GM12878 (cell line): ENCODE results near the gene DKK1. TPM values are rescaled to one million over a fixed set of nuclear protein-coding genes. Genes with fewer than 3 reads are reported as not detected.

Experiments
- ATAC-seq: fragments of 200-7000 bp; cut with Tn5 transposase; 3 replicates; pipeline ENCODE4 v1.9.1; 2020; ENCODE audit warnings: mild to moderate bottlenecking, moderate library complexity
- BruUV-seq: library from RNA; stranded (reverse); fragments of 400-500 nt; replicated peaks from 2 replicates; lab custom pipeline; 2021; lab: Mats Ljungman, UMichigan
- CTCF ChIA-PET: fragments of 300-600 bp; sonication (Branson Sonifier 250); formaldehyde crosslinking; extraction: SDS; loops from one replicate; lab custom pipeline; 2021; ENCODE audit warnings: inconsistent platforms; lab: Yijun Ruan, JAX
- POLR2A ChIA-PET: fragments of 350-600 bp; formaldehyde crosslinking; extraction: SDS; loops from one replicate; lab custom pipeline; 2021; ENCODE audit warnings: inconsistent platforms; lab: Charles Lee
- RAD21 ChIA-PET: fragments of 300-600 bp; sonication (Branson Sonifier 250); formaldehyde crosslinking; loops from one replicate; lab custom pipeline; 2023; ENCODE audit warnings: antibody characterized with exemption; ENCODE audit not compliant: unreplicated experiment; lab: Charles Lee
- SMC1A ChIA-PET: fragments of 300-600 bp; sonication (Branson Sonifier 250); formaldehyde crosslinking; loops from one replicate; lab custom pipeline; 2023; ENCODE audit not compliant: unreplicated experiment, uncharacterized antibody; lab: Charles Lee
- DNase-seq: peaks from one replicate; pipeline ENCODE4 v3.0.0-alpha.2; 2011; ENCODE audit warnings: low read depth, low spot score
- FAIRE-seq: peaks from 3 replicates; lab custom pipeline; 2011; peaks lifted over from hg19 to GRCh38; lab: Jason Lieb, UNC
- H2AFZ ChIP-seq: 2 replicates; pipeline ENCODE4 v1.6.0; 2011; ENCODE audit warnings: low read depth, low read length, control low read depth; ENCODE audit not compliant: control insufficient read depth
- H3K27ac ChIP-seq: 2 replicates; pipeline ENCODE4 v1.5.1; 2011; ENCODE audit warnings: control low read depth; ENCODE audit not compliant: control insufficient read depth, insufficient read depth
- H3K27me3 ChIP-seq, 2 experiments: replicated peaks in 1 of 2; 2 replicates each; pipeline versions ENCODE4 v1.6.0 to v1.6.1; 2011; ENCODE audit warnings: low read length in 1 of 2; ENCODE audit not compliant: control insufficient read depth in 2 of 2, insufficient read depth in 2 of 2
- H3K36me3 ChIP-seq, 2 experiments: 2 replicates each; pipeline ENCODE4 v1.5.1; 2011; ENCODE audit warnings: low read length in 1 of 2; ENCODE audit not compliant: control insufficient read depth in 2 of 2, insufficient read depth in 2 of 2
- H3K4me1 ChIP-seq: 2 replicates; pipeline ENCODE4 v1.6.1; 2011; ENCODE audit warnings: mild to moderate bottlenecking, low read length, moderate library complexity, mixed read lengths; ENCODE audit not compliant: control insufficient read depth, insufficient read depth
- H3K4me2 ChIP-seq: 2 replicates; pipeline ENCODE4 v1.6.0; 2011; ENCODE audit warnings: control low read depth; ENCODE audit not compliant: control insufficient read depth, insufficient read depth
- H3K4me3 ChIP-seq: fragments of 200-600 bp; sonication (generic); 2 replicates; pipeline ENCODE4 v1.5.1; 2016
- H3K79me2 ChIP-seq: 2 replicates; pipeline ENCODE4 v1.6.0; 2011; ENCODE audit warnings: low read length; ENCODE audit not compliant: control insufficient read depth, insufficient read depth
- H3K9ac ChIP-seq: 2 replicates; pipeline ENCODE4 v1.8.0; 2011; ENCODE audit warnings: low read length, control low read depth, mixed read lengths; ENCODE audit not compliant: control insufficient read depth, insufficient read depth
- H3K9me3 ChIP-seq: replicated peaks from 3 replicates; pipeline ENCODE4 v1.5.1; 2011; ENCODE audit warnings: mild to moderate bottlenecking, low read length; ENCODE audit not compliant: control insufficient read depth, insufficient read depth
- H4K20me1 ChIP-seq: 2 replicates; pipeline ENCODE4 v1.6.0; 2011; ENCODE audit not compliant: control insufficient read depth, insufficient read depth
- CUX1 ChIP-seq: IDR thresholded peaks from 2 replicates; pipeline ENCODE4 v1.6.1; 2012; ENCODE audit warnings: improper control_type of control experiment, low read depth, low read length; ENCODE audit not compliant: insufficient replicate concordance
- E2F4 ChIP-seq: IDR thresholded peaks from 2 replicates; pipeline ENCODE4 v1.6.1; 2012; ENCODE audit warnings: low read depth, low read length, improper control_type of control experiment
- KLF5 ChIP-seq: fragments of 450-650 bp; IDR thresholded peaks from 2 replicates; pipeline ENCODE4 v1.6.1; 2014; ENCODE audit warnings: mild to moderate bottlenecking; ENCODE audit not compliant: partially characterized antibody
- MYC ChIP-seq: IDR thresholded peaks from 2 replicates; pipeline ENCODE4 v1.6.1; 2011; ENCODE audit warnings: mild to moderate bottlenecking, low read length, moderate library complexity, inconsistent platforms; ENCODE audit not compliant: insufficient read depth, insufficient replicate concordance, insufficient read length, severe bottlenecking
- NFXL1 ChIP-seq: fragments of 450-650 bp; IDR thresholded peaks from 2 replicates; pipeline ENCODE4 v1.6.1; 2017; ENCODE audit warnings: antibody characterized with exemption, mild to moderate bottlenecking, borderline replicate concordance
- NR2C1 ChIP-seq: fragments of 450-650 bp; IDR thresholded peaks from 2 replicates; pipeline ENCODE4 v1.6.1; 2017; ENCODE audit warnings: antibody characterized with exemption, mild to moderate bottlenecking, moderate library complexity
- PML ChIP-seq: IDR thresholded peaks from 2 replicates; pipeline ENCODE4 v1.6.1; 2012; ENCODE audit warnings: low read length, inconsistent platforms
- POLR2AphosphoS5 ChIP-seq: IDR thresholded peaks from 2 replicates; pipeline ENCODE4 v1.6.1; 2011; ENCODE audit warnings: mild to moderate bottlenecking, low read length, inconsistent platforms
- SIN3A ChIP-seq: IDR thresholded peaks from 2 replicates; pipeline ENCODE4 v1.6.1; 2012; ENCODE audit warnings: low read depth, low read length, improper control_type of control experiment
- SMARCA5 ChIP-seq: fragments of 450-650 bp; IDR thresholded peaks from 2 replicates; pipeline ENCODE4 v1.6.1; 2017; ENCODE audit warnings: mild to moderate bottlenecking
- SPI1 ChIP-seq: IDR thresholded peaks from 2 replicates; pipeline ENCODE4 v1.6.1; 2011; ENCODE audit warnings: low read depth, mild to moderate bottlenecking, low read length, moderate library complexity, borderline replicate concordance; ENCODE audit not compliant: insufficient read depth
- SREBF2 ChIP-seq: IDR thresholded peaks from 2 replicates; pipeline ENCODE4 v1.6.1; 2012; ENCODE audit warnings: mild to moderate bottlenecking, low read length
- USF2 ChIP-seq: IDR thresholded peaks from 2 replicates; pipeline ENCODE4 v1.6.1; 2011; ENCODE audit warnings: low read depth, low read length, improper control_type of control experiment, borderline replicate concordance
- WGBS: methylation state at CpG from one replicate; pipeline ENCODE4 v1.1.6; 2016; ENCODE audit warnings: low lambda C conversion rate; ENCODE audit not compliant: insufficient replicate concordance, insufficient coverage; ENCODE audit errors: missing lambda C conversion rate; 5-methylcytosine and 5-hydroxymethylcytosine counted together
- in situ Hi-C: fragments of 300-500 bp; cut with MboI; formaldehyde crosslinking; loops from 9 replicates; pipeline ENCODE4 v1.14.3; 2018; ENCODE audit warnings: mixed read lengths
- intact Hi-C: fragments of 100-400 bp; cut with micrococcal nuclease; formaldehyde crosslinking; loops from one replicate; pipeline ENCODE4 v1.14.2; 2022; ENCODE audit not compliant: unreplicated experiment
- polyA plus RNA-seq, 11 experiments: library from polyadenylated mRNA; depleted of rRNA in 4 of 11; unstranded in 6 of 11; stranded (reverse) in 5 of 11; fragments of >200 nt; fragmentation: Nextera tagmentation in 4 of 11; fragmentation: Illumina TruSeq in 1 of 11; extraction: Ambion mirVana in 4 of 11; extraction: Trizol in 1 of 11; gene quantifications; 1 replicate in 1 of 11; 2 replicates in 10 of 11; pipeline versions ENCODE4 v1.2.1 to v1.2.3, GENCODE V29; 2011 to 2016; ENCODE audit warnings: inconsistent platforms in 2 of 11, missing spikeins in 2 of 11, low read depth in 1 of 11
- total RNA-seq, 4 experiments: library from RNA; depleted of rRNA in 3 of 4; stranded (reverse); fragments of >200 nt in 3 of 4; fragmentation: Illumina TruSeq in 1 of 4; extraction: Trizol in 1 of 4; gene quantifications; 2 replicates each; pipeline versions ENCODE4 v1.2.1 to v1.2.3, GENCODE V29; 2013 to 2021

The DKK1 gene
- total and polyA plus RNA-seq, 10 of the 15 experiments (the other 5 are each of a cell fraction or from before 2014, with no cell fraction given), result 0.12 to 0.77 (median 0.33) TPM; not detected in 7

GRCh38 chr10:52266858-52267257, 47.2 kb upstream of the DKK1 start (continued):
- TF ChIP-seq CUX1 (no peak), SPI1 (no peak), PML (no peak), POLR2AphosphoS5 (no peak)

GRCh38 chr10:52268790-52269189, 45.3 kb upstream of the DKK1 start:
- ChIA-PET RAD21 (no interaction called here), SMC1A (no interaction called here), CTCF (interaction anchor here (0.6 to 1.3 kb wide), 2 partner anchors 39 to 551 kb away, joined by 3 to 4 read pairs; no protein-coding TSS in a partner anchor), POLR2A (no interaction called here)
- Histone ChIP-seq H3K4me3 (no peak overlapping the region), H3K4me1 (no peaks in the 10 kb centered on the region), H2AFZ (no peak overlapping the region), H3K27ac (no peak overlapping the region), H3K27me3 (no peaks in the 10 kb centered on the region), H3K9me3 (no peaks in the 10 kb centered on the region), H3K9ac (no peak overlapping the region), H3K79me2 (no peaks in the 10 kb centered on the region), H4K20me1 (no peaks in the 10 kb centered on the region), H3K4me2 (no peak overlapping the region), H3K36me3 (no peaks in the 10 kb centered on the region)
- in situ Hi-C loops (no loop called here), intact Hi-C loops (no loop called here)
- no TSS peak for BruUV-seq
- WGBS, result 36% methylated on average over 2 of the region's 2 CpGs
- FAIRE-seq (no peak), DNase-seq (no peak), ATAC-seq (no peak)
- TF ChIP-seq USF2, result no peak
- TF ChIP-seq MYC, result no peak
- TF ChIP-seq NR2C1, result no peak
- TF ChIP-seq KLF5, result no peak
- TF ChIP-seq NFXL1, result no peak
- no peak for TF ChIP-seq E2F4
- TF ChIP-seq SIN3A, result no peak
- TF ChIP-seq SREBF2, result no peak
- TF ChIP-seq SMARCA5, result no peak
